Left forelimb (tissue), 1 donor: ENCODE measurements around the gene TBCE.

Source experiments
- DNase-seq: peaks from one replicate; pipeline ENCODE4 v3.0.0-alpha.2; 2018; ENCODE audit warnings: low spot score

Gene TBCE

GRCh38 chr1:235367000-235367908 lies at the start of gene TBCE:
TBCE (plus strand) TSS chr1:235367427; CDS start chr1:235380050, 12,623 bp downstream.
- DNase-seq = peak; percentile 97

- DNase-seq = no peak
These were observed 48.0 kb upstream of the TBCE start for GRCh38 chr1:235319255-235319654.

- DNase-seq = no peak
These were observed 46.6 kb upstream of the TBCE start for GRCh38 chr1:235320521-235321179.

- no peak for DNase-seq
These were observed 42.9 kb upstream of the TBCE start for GRCh38 chr1:235324296-235324695.

- DNase-seq = no peak
These were observed 42.1 kb upstream of the TBCE start for GRCh38 chr1:235325139-235325538.

- no peak for DNase-seq
These were observed 41.4 kb upstream of the TBCE start for GRCh38 chr1:235325854-235326253.

GRCh38 chr1:235326719-235327558 lies 40.3 kb upstream of the TBCE start:
- DNase-seq = peak; percentile 76

GRCh38 chr1:235327559-235328270 lies 39.5 kb upstream of the TBCE start, which contains the start of gene ARID4B:
ARID4B (minus strand) TSS chr1:235328179; CDS start chr1:235326919, 1,260 bp downstream.
- DNase-seq = peak; percentile 91

GRCh38 chr1:235328271-235329138 lies 38.7 kb upstream of the TBCE start, which contains the start of gene GGPS1:
GGPS1 (plus strand) TSS chr1:235328570; CDS start chr1:235335265, 6,695 bp downstream.
- peak; percentile 100 for DNase-seq

- DNase-seq = peak; percentile 65
These were observed 37.9 kb upstream of the TBCE start for GRCh38 chr1:235329139-235329902.

- DNase-seq = no peak
These were observed 36.3 kb upstream of the TBCE start for GRCh38 chr1:235330918-235331285.

- DNase-seq = no peak
These were observed 35.8 kb upstream of the TBCE start for GRCh38 chr1:235331401-235331800.

- no peak for DNase-seq
These were observed 30.3 kb upstream of the TBCE start for GRCh38 chr1:235336903-235337302.

- no peak for DNase-seq
These were observed 27.5 kb upstream of the TBCE start for GRCh38 chr1:235339746-235340145.

GRCh38 chr1:235341334-235341733 lies 25.9 kb upstream of the TBCE start:
- DNase-seq = no peak

GRCh38 chr1:235342039-235342438 lies 25.2 kb upstream of the TBCE start:
- no peak for DNase-seq

- DNase-seq = no peak
These were observed 24.8 kb upstream of the TBCE start for GRCh38 chr1:235342471-235342870.

- DNase-seq = no peak
These were observed 23.5 kb upstream of the TBCE start for GRCh38 chr1:235343726-235344125.

- no peak for DNase-seq
These were observed 15.8 kb upstream of the TBCE start for GRCh38 chr1:235351441-235351840.

GRCh38 chr1:235351898-235352297 lies 15.3 kb upstream of the TBCE start:
- no peak for DNase-seq
